Osteoblast (primary cell): ENCODE results near the gene INSIG1. TPM values are rescaled to one million over a fixed set of nuclear protein-coding genes. Genes with fewer than 3 reads are reported as not detected.

Experiments used
- DNase-seq: peaks from one replicate; pipeline ENCODE4 v3.0.0; 2011; ENCODE audit warnings: low spot score, mixed read lengths; ENCODE audit not compliant: insufficient read length; ENCODE audit errors: missing footprints
- H2AFZ ChIP-seq: 2 replicates; pipeline ENCODE4 v1.6.0; 2011; ENCODE audit warnings: mild to moderate bottlenecking, low read length
- H3K27ac ChIP-seq: 2 replicates; pipeline ENCODE4 v1.5.1; 2011; ENCODE audit warnings: mild to moderate bottlenecking, low read depth, low read length, moderate library complexity
- H3K27me3 ChIP-seq: 2 replicates; pipeline ENCODE4 v1.6.0; 2012; ENCODE audit warnings: mild to moderate bottlenecking, control low read depth, inconsistent platforms, low read length, moderate library complexity; ENCODE audit not compliant: insufficient read depth
- H3K36me3 ChIP-seq: 2 replicates; pipeline ENCODE4 v1.5.1; 2011; ENCODE audit warnings: mild to moderate bottlenecking, low read length, control low read depth, moderate library complexity; ENCODE audit not compliant: insufficient read depth
- H3K4me1 ChIP-seq: 2 replicates; pipeline ENCODE4 v1.5.1; 2011; ENCODE audit warnings: mild to moderate bottlenecking, low read length, control low read depth, moderate library complexity; ENCODE audit not compliant: insufficient read depth
- H3K4me2 ChIP-seq: 2 replicates; pipeline ENCODE4 v1.6.0; 2011; ENCODE audit warnings: mild to moderate bottlenecking, low read length; ENCODE audit not compliant: insufficient read depth
- H3K4me3 ChIP-seq: fragments of 200-600 bp; sonication (generic); 3 replicates; pipeline ENCODE4 v1.5.1; 2012; ENCODE audit warnings: mild to moderate bottlenecking, low read length, inconsistent platforms; ENCODE audit not compliant: insufficient read depth
- H3K79me2 ChIP-seq: 2 replicates; pipeline ENCODE4 v1.6.0; 2012; ENCODE audit warnings: mild to moderate bottlenecking, low read length, control low read depth, inconsistent platforms; ENCODE audit not compliant: insufficient read depth
- H3K9me3 ChIP-seq: 2 replicates; pipeline ENCODE4 v1.5.1; 2011; ENCODE audit warnings: low read depth, low read length, control low read depth
- H4K20me1 ChIP-seq: 2 replicates; pipeline ENCODE4 v1.6.0; 2012; ENCODE audit warnings: mild to moderate bottlenecking, low read length, control low read depth; ENCODE audit not compliant: insufficient read depth
- CTCF ChIP-seq: IDR thresholded peaks from 2 replicates; pipeline ENCODE4 v1.5.1; 2011; ENCODE audit warnings: mild to moderate bottlenecking, low read depth, low read length, moderate library complexity; ENCODE audit errors: extremely low read depth
- total RNA-seq: library from RNA; depleted of rRNA; stranded (reverse); fragments of >200 nt; gene quantifications from 2 replicates; pipeline ENCODE4 v1.2.3, GENCODE V29; 2012

INSIG1 gene
- total RNA-seq, 1 donor, result 835 TPM

GRCh38 chr7:155274633-155275355 is 22.9 kb upstream of the INSIG1 start:
- Histone ChIP-seq H2AFZ (no peak overlapping the region), H3K27me3 (no peaks in the 10 kb centered on the region), H3K4me3 (no peak overlapping the region), H3K4me2 (no peak overlapping the region), H3K27ac (no peak overlapping the region), H3K4me1 (peaks cover 30% of the 10 kb centered on the region), H4K20me1 (no peaks in the 10 kb centered on the region), H3K9me3 (no peaks in the 10 kb centered on the region), H3K36me3 (no peaks in the 10 kb centered on the region), H3K79me2 (no peaks in the 10 kb centered on the region)
- no peak for TF ChIP-seq CTCF
- peak; percentile 39 for DNase-seq

GRCh38 chr7:155276042-155276799 is 21.5 kb upstream of the INSIG1 start:
- no peak for DNase-seq
- Histone ChIP-seq H3K4me2 (no peak overlapping the region), H3K27me3 (no peaks in the 10 kb centered on the region), H3K36me3 (no peaks in the 10 kb centered on the region), H3K4me1 (peaks cover 21% of the 10 kb centered on the region), H3K4me3 (no peak overlapping the region), H3K79me2 (no peaks in the 10 kb centered on the region), H3K27ac (no peak overlapping the region), H3K9me3 (no peaks in the 10 kb centered on the region), H2AFZ (no peak overlapping the region), H4K20me1 (no peaks in the 10 kb centered on the region)
- TF ChIP-seq CTCF, result no peak

GRCh38 chr7:155276800-155277375 is 20.8 kb upstream of the INSIG1 start:
- H3K27ac ChIP-seq, result no peak overlapping the region
- H3K4me1 ChIP-seq, result peaks cover 21% of the 10 kb centered on the region
- no peak overlapping the region for H2AFZ ChIP-seq
- no peaks in the 10 kb centered on the region for H4K20me1 ChIP-seq
- no peaks in the 10 kb centered on the region for H3K9me3 ChIP-seq
- H3K79me2 ChIP-seq, result no peaks in the 10 kb centered on the region
- no peaks in the 10 kb centered on the region for H3K36me3 ChIP-seq
- H3K4me3 ChIP-seq, result no peak overlapping the region
- no peaks in the 10 kb centered on the region for H3K27me3 ChIP-seq
- DNase-seq, result no peak
- no peak overlapping the region for H3K4me2 ChIP-seq
- no peak for TF ChIP-seq CTCF
